Astrocyte (in vitro differentiated cells and primary cell): Measurements from ENCODE around the gene PSMD9. TPM values are rescaled to one million over a fixed set of nuclear protein-coding genes. Genes with fewer than 3 reads are reported as not detected.

Source experiments
- DNase-seq: peaks from one replicate; pipeline ENCODE4 v3.0.0-alpha.2; 2010; ENCODE audit warnings: low read depth
- FAIRE-seq: peaks from 2 replicates; lab custom pipeline; 2011; peaks lifted over from hg19 to GRCh38; lab: Jason Lieb, UNC
- H2AFZ ChIP-seq: 2 replicates; pipeline ENCODE4 v1.6.0; 2012; ENCODE audit warnings: low read depth, low read length, inconsistent platforms
- H3K27ac ChIP-seq: 2 replicates; pipeline ENCODE4 v1.5.1; 2011; ENCODE audit warnings: low read depth, low read length, inconsistent platforms
- H3K27me3 ChIP-seq: 2 replicates; pipeline ENCODE4 v1.6.0; 2011; ENCODE audit warnings: low read length, inconsistent platforms; ENCODE audit not compliant: insufficient read depth
- H3K36me3 ChIP-seq: 2 replicates; pipeline ENCODE4 v1.5.1; 2011; ENCODE audit warnings: low read length, inconsistent platforms; ENCODE audit not compliant: insufficient read depth
- H3K4me1 ChIP-seq: 2 replicates; pipeline ENCODE4 v1.5.1; 2011; ENCODE audit warnings: low read length, inconsistent platforms; ENCODE audit not compliant: insufficient read depth
- H3K4me2 ChIP-seq: 2 replicates; pipeline ENCODE4 v1.6.0; 2012; ENCODE audit warnings: low read length, inconsistent platforms
- H3K4me3 ChIP-seq: 2 replicates; pipeline ENCODE4 v1.5.1; 2011; ENCODE audit warnings: low read depth, mild to moderate bottlenecking, low read length, inconsistent platforms; ENCODE audit not compliant: insufficient read depth
- H3K79me2 ChIP-seq: 2 replicates; pipeline ENCODE4 v1.6.0; 2012; ENCODE audit warnings: mild to moderate bottlenecking, low read length, inconsistent platforms; ENCODE audit not compliant: insufficient read depth
- H3K9ac ChIP-seq: 2 replicates; pipeline ENCODE4 v1.6.0; 2012; ENCODE audit warnings: mild to moderate bottlenecking, low read length, inconsistent platforms
- H3K9me3 ChIP-seq: 2 replicates; pipeline ENCODE4 v1.5.1; 2012; ENCODE audit warnings: low read depth, mild to moderate bottlenecking, low read length, inconsistent platforms; ENCODE audit not compliant: insufficient read depth
- H4K20me1 ChIP-seq: 2 replicates; pipeline ENCODE4 v1.6.0; 2012; ENCODE audit warnings: low read length, inconsistent platforms; ENCODE audit not compliant: insufficient read depth
- H3K27ac Mint-ChIP-seq: one replicate; pipeline ENCODE4 v1.8.0; 2021; ENCODE audit warnings: mild to moderate bottlenecking, mixed read lengths; ENCODE audit not compliant: unreplicated experiment
- H3K27me3 Mint-ChIP-seq: one replicate; pipeline ENCODE4 v1.8.0; 2021; ENCODE audit warnings: low read depth, mixed read lengths; ENCODE audit not compliant: unreplicated experiment
- H3K36me3 Mint-ChIP-seq: one replicate; pipeline ENCODE4 v1.8.0; 2021; ENCODE audit warnings: low read depth, mixed read lengths; ENCODE audit not compliant: unreplicated experiment
- H3K4me1 Mint-ChIP-seq: one replicate; pipeline ENCODE4 v1.8.0; 2021; ENCODE audit warnings: low read depth, mixed read lengths; ENCODE audit not compliant: unreplicated experiment
- H3K4me3 Mint-ChIP-seq: one replicate; pipeline ENCODE4 v1.8.0; 2021; ENCODE audit warnings: mild to moderate bottlenecking, moderate library complexity, mixed read lengths; ENCODE audit not compliant: unreplicated experiment
- H3K9me3 Mint-ChIP-seq: one replicate; pipeline ENCODE4 v1.8.0; 2021; ENCODE audit warnings: mild to moderate bottlenecking, mixed read lengths; ENCODE audit not compliant: unreplicated experiment
- CTCF ChIP-seq: IDR thresholded peaks from 2 replicates; pipeline ENCODE4 v1.5.1; 2011; ENCODE audit warnings: low read depth, mild to moderate bottlenecking, inconsistent platforms, low read length, moderate library complexity; ENCODE audit not compliant: insufficient read depth
- EZH2 ChIP-seq: IDR thresholded peaks from 2 replicates; pipeline ENCODE4 v1.6.1; 2012; ENCODE audit warnings: mild to moderate bottlenecking, low read length, inconsistent platforms; ENCODE audit not compliant: insufficient read depth
- total RNA-seq: library from RNA; stranded (reverse); gene quantifications from 2 replicates; pipeline ENCODE4 v1.2.1, GENCODE V29; 2021

Gene PSMD9
- total RNA-seq, 1 donor from 2014 or later = 63.4 TPM

DNA sequence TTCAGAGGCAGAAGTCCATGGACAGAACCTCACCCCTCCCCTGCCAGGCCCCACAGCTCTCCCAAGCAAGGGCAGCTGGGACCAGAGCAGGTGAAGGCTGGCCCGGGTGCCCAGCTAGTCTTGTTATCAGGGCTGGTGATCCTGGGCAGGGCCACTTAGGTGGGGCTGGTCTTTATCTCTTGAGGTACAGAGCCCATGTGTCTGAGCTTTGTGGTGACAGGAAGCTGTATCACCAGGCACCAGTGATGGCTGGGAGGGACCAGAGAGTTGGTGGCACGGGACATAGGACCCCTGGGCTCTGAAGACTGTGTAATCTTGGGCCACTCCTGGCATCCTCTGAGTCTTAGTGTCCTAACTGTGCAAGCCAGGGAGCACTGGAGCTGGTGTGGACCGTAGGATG lies 17.1 kb upstream of the PSMD9 start:
- no peaks in the 10 kb centered on the region for H4K20me1 ChIP-seq
- no peak for FAIRE-seq
- no peaks in the 10 kb centered on the region for H3K36me3 ChIP-seq
- no peak overlapping the region for H3K4me2 ChIP-seq
- no peak overlapping the region for H3K27ac Mint-ChIP-seq
- no peaks in the 10 kb centered on the region for H3K9me3 ChIP-seq
- H3K27me3 Mint-ChIP-seq = no peaks in the 10 kb centered on the region
- H3K4me1 ChIP-seq = peaks cover 6% of the 10 kb centered on the region
- H3K9me3 Mint-ChIP-seq = no peaks in the 10 kb centered on the region
- peaks cover 6% of the 10 kb centered on the region for H3K4me1 Mint-ChIP-seq
- no peak overlapping the region for H3K4me3 Mint-ChIP-seq
- H3K79me2 ChIP-seq = no peaks in the 10 kb centered on the region
- TF ChIP-seq CTCF (no peak), EZH2 (no peak)
- H2AFZ ChIP-seq = no peak overlapping the region
- no peak overlapping the region for H3K27ac ChIP-seq
- H3K36me3 Mint-ChIP-seq = no peaks in the 10 kb centered on the region
- H3K9ac ChIP-seq = no peak overlapping the region
- no peak for DNase-seq
- H3K27me3 ChIP-seq = no peaks in the 10 kb centered on the region
- H3K4me3 ChIP-seq = no peak overlapping the region

DNA sequence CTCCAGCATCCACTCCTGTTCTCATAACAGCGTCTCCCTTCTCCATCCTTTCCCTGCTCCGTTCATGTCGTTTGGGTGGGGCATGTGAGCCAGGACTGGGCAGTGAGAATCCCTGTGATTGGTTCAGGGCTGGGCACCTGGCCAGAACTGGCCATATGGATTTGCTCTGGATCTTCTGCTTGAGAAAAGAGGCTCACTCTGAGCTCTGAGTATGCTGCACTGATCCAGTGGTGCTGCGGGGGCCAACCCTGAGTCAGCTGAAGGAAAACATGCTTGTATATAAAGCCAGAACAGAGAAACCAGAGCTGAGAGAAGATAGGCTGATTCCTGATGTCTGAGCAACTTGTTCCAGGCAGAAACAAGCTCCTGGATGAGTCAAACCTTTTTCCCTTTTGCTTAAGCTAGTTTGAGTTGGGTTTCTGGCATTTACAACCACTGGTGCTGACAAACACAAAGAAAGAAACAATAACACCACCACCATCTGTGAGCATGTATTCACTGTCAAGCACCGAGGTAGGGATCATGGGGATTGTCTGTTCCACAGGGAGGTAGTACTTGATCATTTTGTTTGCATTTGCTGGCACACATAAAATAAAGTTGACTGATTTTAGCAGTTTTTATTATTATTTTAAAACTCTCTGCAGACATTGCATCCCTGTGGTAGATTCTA lies 15.9 kb upstream of the PSMD9 start:
- peak; percentile 43 for FAIRE-seq
- Histone ChIP-seq H3K27ac (peak overlapping the region; percentile 30), H3K79me2 (no peaks in the 10 kb centered on the region), H3K9ac (peak overlapping the region; percentile 37), H3K9me3 (no peaks in the 10 kb centered on the region), H3K4me1 (peaks cover 6% of the 10 kb centered on the region), H2AFZ (peak overlapping the region; percentile 46), H3K4me2 (peak overlapping the region; percentile 49), H3K4me3 (no peak overlapping the region), H4K20me1 (no peaks in the 10 kb centered on the region), H3K36me3 (no peaks in the 10 kb centered on the region), H3K27me3 (no peaks in the 10 kb centered on the region)
- TF ChIP-seq EZH2 (no peak), CTCF (no peak)
- Mint-ChIP-seq H3K9me3 (no peaks in the 10 kb centered on the region), H3K27me3 (peaks cover under 1% of the 10 kb centered on the region), H3K4me1 (peaks cover 6% of the 10 kb centered on the region), H3K36me3 (no peaks in the 10 kb centered on the region), H3K27ac (peak overlapping the region; percentile 70), H3K4me3 (peak overlapping the region; percentile 5)
- peak; percentile 93 for DNase-seq

DNA sequence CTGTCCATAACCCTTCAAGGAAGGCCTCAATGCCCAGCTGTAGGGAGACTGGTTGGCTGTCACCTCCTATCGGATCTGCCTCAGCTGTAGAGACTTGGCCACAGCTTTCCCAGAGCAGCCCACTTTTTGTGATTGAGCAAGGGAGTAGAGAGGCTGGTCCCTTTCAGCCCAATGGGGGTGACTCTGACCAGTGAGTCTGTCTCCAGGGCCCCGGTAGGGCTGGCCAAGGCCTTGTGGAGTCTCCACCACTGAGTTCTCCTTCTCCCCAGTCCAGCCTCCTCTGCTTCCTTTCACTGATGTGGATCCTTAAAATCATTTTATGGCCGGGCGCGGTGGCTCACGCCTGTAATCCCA lies 15.4 kb upstream of the PSMD9 start:
- H3K4me2 ChIP-seq = peak overlapping the region; percentile 49

More for the DNA sequence above, 15.4 kb upstream of the PSMD9 start:
- TF ChIP-seq EZH2 (no peak), CTCF (no peak)
- H3K79me2 ChIP-seq = no peaks in the 10 kb centered on the region
- H3K36me3 Mint-ChIP-seq = no peaks in the 10 kb centered on the region
- no peak overlapping the region for H3K4me3 ChIP-seq
- H4K20me1 ChIP-seq = no peaks in the 10 kb centered on the region
- no peak for FAIRE-seq
- no peaks in the 10 kb centered on the region for H3K36me3 ChIP-seq
- H3K27ac Mint-ChIP-seq = peak overlapping the region; percentile 70
- no peak overlapping the region for H3K4me3 Mint-ChIP-seq
- peaks cover 6% of the 10 kb centered on the region for H3K4me1 Mint-ChIP-seq
- H3K4me1 ChIP-seq = peaks cover 6% of the 10 kb centered on the region
- H3K9me3 Mint-ChIP-seq = no peaks in the 10 kb centered on the region
- no peaks in the 10 kb centered on the region for H3K27me3 ChIP-seq
- H3K9ac ChIP-seq = no peak overlapping the region
- no peaks in the 10 kb centered on the region for H3K9me3 ChIP-seq
- H3K27me3 Mint-ChIP-seq = peaks cover 4% of the 10 kb centered on the region
- H2AFZ ChIP-seq = no peak overlapping the region
- peak overlapping the region; percentile 7 for H3K27ac ChIP-seq
- no peak for DNase-seq
